ENCODE measurements around the gene LLGL2. TPM values are rescaled to one million over a fixed set of nuclear protein-coding genes. Genes with fewer than 3 reads are reported as not detected.
"Not testable (repeated sequence)": the region's sequence is repeated elsewhere in the genome, so short reads cannot be mapped to it uniquely, and the experiment has no call there.

The LLGL2 gene
- total RNA-seq, 2 experiments from 2014 or later: 15.6 to 17.1 TPM

GRCh38 chr17:75588596-75589011, 63.1 kb downstream of the LLGL2 start:
- Mint-ChIP-seq H3K9me3 (no peaks in the 10 kb centered on the region), H3K4me1 (ENCODE audit: low read depth) (no peaks in the 10 kb centered on the region), H3K27ac (no peak overlapping the region), H3K36me3 (no peaks in the 10 kb centered on the region), H3K27me3 (no peaks in the 10 kb centered on the region), H3K4me3 (no peak overlapping the region)
- intact Hi-C loops (cut with micrococcal nuclease): loop anchor here (1.0 kb wide), 2 partner anchors 71 to 162 kb away; no protein-coding TSS in a partner anchor
- DNase-seq: no peak
- POLR2A ChIA-PET: interaction anchor here (0.9 to 1.3 kb wide), 4 partner anchors 10 to 300 kb away, joined by 3 to 4 read pairs (median 4); partner anchors contain the start of genes SLC25A19 and TMEM94
- CTCF ChIA-PET: interaction anchor here (0.8 to 4.0 kb wide), 5 partner anchors 13 to 165 kb away, joined by 3 to 20 read pairs (median 3); partner anchors contain the start of gene TSEN54

DNA sequence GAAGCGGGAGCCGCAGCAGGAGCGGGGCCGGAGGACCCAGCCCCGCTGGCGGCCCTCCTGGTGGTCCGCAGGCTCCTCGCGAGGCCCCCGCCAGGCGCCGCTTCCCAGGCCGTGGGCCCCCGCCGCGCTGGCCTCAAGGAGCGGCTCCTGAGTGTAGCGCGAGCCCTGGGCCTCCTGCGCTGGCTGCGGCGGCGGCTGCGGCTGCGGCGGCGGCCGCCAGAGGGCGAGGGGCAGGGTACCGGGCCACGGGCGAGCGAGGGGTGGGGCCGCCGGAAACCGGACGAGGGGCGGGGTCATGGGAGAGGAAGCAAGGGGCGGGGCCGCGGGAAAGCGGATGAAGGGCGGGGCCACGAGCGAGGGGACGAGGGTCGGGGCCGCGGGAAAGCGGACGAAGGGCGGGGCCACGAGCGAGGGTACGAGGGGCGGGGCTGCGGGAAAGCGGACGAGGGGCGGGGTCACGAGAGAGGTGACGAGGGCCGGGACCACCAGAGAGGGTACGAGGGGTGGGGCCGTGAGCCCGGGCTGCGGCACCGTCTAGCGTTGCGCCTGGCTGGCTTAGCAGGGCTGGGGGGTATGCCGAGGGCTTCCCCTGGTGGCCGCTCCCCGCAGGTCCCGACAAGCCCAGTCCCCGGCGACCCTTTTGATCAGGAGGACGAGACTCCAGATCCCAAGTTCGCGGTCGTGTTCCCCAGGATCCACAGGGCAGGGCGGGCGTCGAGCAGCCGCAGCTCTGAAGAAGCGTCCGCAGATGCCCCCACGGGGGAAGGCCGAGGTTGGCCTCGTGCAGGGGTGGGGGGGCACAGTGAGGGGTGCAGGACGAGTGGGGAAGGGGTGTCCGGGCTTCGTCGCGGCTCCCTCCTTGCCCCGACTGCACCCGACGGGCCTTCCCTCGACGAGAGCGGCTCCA, 63.8 kb downstream of the LLGL2 start:
- Mint-ChIP-seq H3K4me1 (ENCODE audit: low read depth) (no peaks in the 10 kb centered on the region), H3K27ac (no peak overlapping the region), H3K36me3 (no peaks in the 10 kb centered on the region), H3K27me3 (no peaks in the 10 kb centered on the region), H3K9me3 (no peaks in the 10 kb centered on the region), H3K4me3 (peak overlapping the region; percentile 69)
- intact Hi-C loops (cut with micrococcal nuclease): loop anchor here (1.0 kb wide), 2 partner anchors 72 to 163 kb away; no protein-coding TSS in a partner anchor
- POLR2A ChIA-PET: interaction anchor here (1.0 to 1.3 kb wide), 3 partner anchors 133 to 300 kb away, joined by 3 to 4 read pairs (median 3); partner anchors contain the start of genes SLC25A19 and TMEM94
- DNase-seq: peak; percentile 98
- CTCF ChIA-PET: interaction anchor here (0.9 to 4.0 kb wide), 6 partner anchors 9 to 164 kb away, joined by 3 to 20 read pairs (median 3); partner anchors contain the start of gene TSEN54

DNA sequence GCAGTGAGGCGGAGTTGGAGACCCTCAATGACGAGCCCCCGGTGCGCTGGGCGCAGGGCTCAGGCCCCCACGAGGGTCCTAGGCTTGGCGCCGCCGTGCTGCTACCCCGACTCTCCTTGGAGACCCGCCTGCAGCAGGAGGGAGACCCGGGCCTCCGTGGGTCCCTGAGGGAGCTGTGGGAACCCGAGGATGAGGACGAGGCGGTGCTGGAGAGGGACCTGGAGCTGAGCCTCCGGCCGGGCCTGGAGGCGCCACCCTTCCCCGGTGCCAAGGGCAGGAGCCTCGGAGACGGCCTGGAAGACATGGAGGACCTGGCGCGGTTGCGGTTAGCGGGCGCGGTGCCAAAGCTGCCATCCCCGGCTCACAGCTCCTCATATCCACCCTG, 64.4 kb downstream of the LLGL2 start:
- no peak overlapping the region for H3K4me3 Mint-ChIP-seq
- H3K4me1 Mint-ChIP-seq (ENCODE audit: low read depth): no peaks in the 10 kb centered on the region
- DNase-seq: no peak
- H3K36me3 Mint-ChIP-seq: no peaks in the 10 kb centered on the region
- ChIA-PET CTCF (interaction anchor here (1.0 to 4.0 kb wide), 4 partner anchors 10 to 73 kb away, joined by 3 to 20 read pairs (median 6); partner anchors contain the start of gene TSEN54), POLR2A (interaction anchor here (0.7 kb wide), 1 partner anchor 40 kb away, joined by 3 read pairs; no protein-coding TSS in a partner anchor)
- H3K27ac Mint-ChIP-seq: no peak overlapping the region
- no peaks in the 10 kb centered on the region for H3K9me3 Mint-ChIP-seq
- no peaks in the 10 kb centered on the region for H3K27me3 Mint-ChIP-seq
- intact Hi-C loops (cut with micrococcal nuclease): loop anchor here (1.0 kb wide), 2 partner anchors 73 to 164 kb away; no protein-coding TSS in a partner anchor

DNA sequence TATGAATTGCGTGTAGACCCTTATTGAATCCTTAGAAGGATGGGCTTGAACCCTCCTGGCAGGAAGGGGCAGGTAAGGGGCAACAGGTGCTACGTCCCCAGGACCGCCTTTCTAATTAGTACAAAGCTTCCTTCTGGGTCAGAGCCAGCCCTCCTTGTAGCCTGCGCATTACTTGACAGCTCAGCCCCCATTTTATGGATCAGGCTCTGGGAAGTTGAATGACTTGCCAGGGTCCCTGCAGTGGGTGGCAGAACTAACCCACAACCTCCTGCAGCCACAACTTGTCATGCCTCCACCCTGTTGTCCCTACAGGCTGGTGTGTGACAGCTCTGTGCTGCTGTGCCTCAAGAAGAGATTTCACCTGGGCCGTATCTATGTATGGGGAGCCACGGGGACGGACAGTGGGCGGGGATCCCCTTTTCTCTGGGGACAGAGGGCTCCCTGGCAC, 64.8 kb downstream of the LLGL2 start:
- intact Hi-C loops (cut with micrococcal nuclease): no loop called here
- Mint-ChIP-seq H3K27ac (no peak overlapping the region), H3K36me3 (no peaks in the 10 kb centered on the region), H3K9me3 (no peaks in the 10 kb centered on the region), H3K4me1 (ENCODE audit: low read depth) (no peaks in the 10 kb centered on the region), H3K27me3 (no peaks in the 10 kb centered on the region), H3K4me3 (no peak overlapping the region)
- ChIA-PET CTCF (interaction anchor here (0.6 to 4.0 kb wide), 5 partner anchors 9 to 74 kb away, joined by 3 to 20 read pairs (median 4); partner anchors contain the start of gene TSEN54), POLR2A (interaction anchor here (0.5 to 0.7 kb wide), 2 partner anchors 39 to 390 kb away, joined by 3 read pairs; no protein-coding TSS in a partner anchor)
- no peak for DNase-seq

GRCh38 chr17:75590849-75591721, 65.6 kb downstream of the LLGL2 start:
- H3K36me3 Mint-ChIP-seq: no peaks in the 10 kb centered on the region
- H3K4me3 Mint-ChIP-seq: no peak overlapping the region
- H3K27ac Mint-ChIP-seq: no peak overlapping the region
- intact Hi-C loops (cut with micrococcal nuclease): no loop called here
- H3K4me1 Mint-ChIP-seq (ENCODE audit: low read depth): no peaks in the 10 kb centered on the region
- H3K27me3 Mint-ChIP-seq: no peaks in the 10 kb centered on the region
- CTCF ChIA-PET: interaction anchor here (0.6 to 4.0 kb wide), 4 partner anchors 10 to 159 kb away, joined by 3 to 20 read pairs (median 5); partner anchors contain the start of gene TSEN54
- H3K9me3 Mint-ChIP-seq: no peaks in the 10 kb centered on the region
- DNase-seq: no peak
- POLR2A ChIA-PET: interaction anchor here (0.5 kb wide), 1 partner anchor 389 kb away, joined by 3 read pairs; no protein-coding TSS in a partner anchor

DNA sequence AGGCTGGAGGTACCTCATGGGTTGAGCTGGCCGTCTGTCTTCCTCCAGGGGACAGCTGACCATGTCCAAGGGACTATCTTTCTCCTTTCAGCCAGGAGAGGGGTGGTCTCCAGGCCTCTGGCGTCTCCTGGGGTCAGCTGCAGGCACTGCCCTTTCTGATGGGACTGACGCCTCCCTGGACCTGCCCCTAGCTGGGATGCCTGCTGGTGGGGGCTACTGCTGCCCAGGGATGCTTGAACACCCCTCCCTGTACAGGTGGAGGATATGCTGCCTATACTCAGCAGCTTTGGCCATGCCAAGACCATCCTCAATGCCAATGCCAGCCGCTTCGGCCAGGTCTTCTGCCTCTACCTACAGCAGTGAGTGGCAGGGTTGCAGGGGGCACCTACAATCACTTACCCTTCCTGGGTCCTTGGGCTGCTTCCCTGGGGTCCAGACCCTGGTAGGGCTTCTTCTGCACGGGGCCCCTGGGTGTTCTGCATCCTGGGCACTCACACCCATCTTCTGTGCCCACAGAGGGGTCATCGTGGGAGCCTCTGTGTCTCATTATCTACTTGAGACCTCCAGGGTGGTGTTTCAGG, 66.3 kb downstream of the LLGL2 start:
- CTCF ChIA-PET: interaction anchor here (0.6 to 4.0 kb wide), 3 partner anchors 10 to 158 kb away, joined by 3 to 20 read pairs (median 3); no protein-coding TSS in a partner anchor
- intact Hi-C loops (cut with micrococcal nuclease): no loop called here
- POLR2A ChIA-PET: no interaction called here

GRCh38 chr17:75592348-75593020, 67.0 kb downstream of the LLGL2 start:
- intact Hi-C loops (cut with micrococcal nuclease): no loop called here
- H3K4me1 Mint-ChIP-seq (ENCODE audit: low read depth): no peaks in the 10 kb centered on the region
- CTCF ChIA-PET: interaction anchor here (0.6 to 1.0 kb wide), 2 partner anchors 59 to 155 kb away, joined by 3 read pairs; no protein-coding TSS in a partner anchor
- no peaks in the 10 kb centered on the region for H3K9me3 Mint-ChIP-seq
- POLR2A ChIA-PET: no interaction called here
- DNase-seq: no peak
- H3K27me3 Mint-ChIP-seq: no peaks in the 10 kb centered on the region
- no peaks in the 10 kb centered on the region for H3K36me3 Mint-ChIP-seq
- H3K4me3 Mint-ChIP-seq: no peak overlapping the region
- H3K27ac Mint-ChIP-seq: no peak overlapping the region

More for the DNA sequence above, 66.3 kb downstream of the LLGL2 start:
- no peaks in the 10 kb centered on the region for H3K4me1 Mint-ChIP-seq (ENCODE audit: low read depth)
- no peak for DNase-seq
- no peak overlapping the region for H3K27ac Mint-ChIP-seq
- H3K36me3 Mint-ChIP-seq: no peaks in the 10 kb centered on the region
- no peaks in the 10 kb centered on the region for H3K27me3 Mint-ChIP-seq
- H3K9me3 Mint-ChIP-seq: no peaks in the 10 kb centered on the region
- H3K4me3 Mint-ChIP-seq: no peak overlapping the region

GRCh38 chr17:75593430-75593829, 67.9 kb downstream of the LLGL2 start:
- H3K9me3 Mint-ChIP-seq; POLR2A ChIA-PET; H3K4me1 Mint-ChIP-seq (ENCODE audit: low read depth): not testable (repeated sequence)

GRCh38 chr17:75594499-75595283, 69.2 kb downstream of the LLGL2 start:
- no peaks in the 10 kb centered on the region for H3K4me1 Mint-ChIP-seq (ENCODE audit: low read depth)
- intact Hi-C loops (cut with micrococcal nuclease): no loop called here

More at GRCh38 chr17:75593430-75593829, 67.9 kb downstream of the LLGL2 start:
- H3K36me3 Mint-ChIP-seq; H3K27me3 Mint-ChIP-seq; H3K27ac Mint-ChIP-seq; DNase-seq; intact Hi-C loops (cut with micrococcal nuclease); H3K4me3 Mint-ChIP-seq: not testable (repeated sequence)
- CTCF ChIA-PET: interaction anchor here (1.0 kb wide), 1 partner anchor 154 kb away, joined by 3 read pairs; no protein-coding TSS in a partner anchor

GRCh38 chr17:75595284-75595919, 69.9 kb downstream of the LLGL2 start:
- H3K27ac Mint-ChIP-seq: no peak overlapping the region
- H3K36me3 Mint-ChIP-seq: no peaks in the 10 kb centered on the region
- H3K4me1 Mint-ChIP-seq (ENCODE audit: low read depth): no peaks in the 10 kb centered on the region
- intact Hi-C loops (cut with micrococcal nuclease): no loop called here
- ChIA-PET POLR2A (no interaction called here), CTCF (no interaction called here)
- no peak overlapping the region for H3K4me3 Mint-ChIP-seq
- DNase-seq: no peak
- no peaks in the 10 kb centered on the region for H3K9me3 Mint-ChIP-seq
- H3K27me3 Mint-ChIP-seq: no peaks in the 10 kb centered on the region

More at GRCh38 chr17:75594499-75595283, 69.2 kb downstream of the LLGL2 start:
- Mint-ChIP-seq H3K27ac (no peak overlapping the region), H3K4me3 (no peak overlapping the region), H3K9me3 (no peaks in the 10 kb centered on the region), H3K27me3 (no peaks in the 10 kb centered on the region), H3K36me3 (no peaks in the 10 kb centered on the region)
- CTCF ChIA-PET: no interaction called here
- no peak for DNase-seq
- POLR2A ChIA-PET: no interaction called here

All from activated CD4-positive, alpha-beta memory T cell treated with anti-CD3 and anti-CD28 coated beads for 36 hours (primary cell).